GM12878 (cell line): ENCODE data around the gene DPH1. TPM values are rescaled to one million over a fixed set of nuclear protein-coding genes. Genes with fewer than 3 reads are reported as not detected.

Source experiments
- BCL11A ChIP-seq: IDR thresholded peaks from 2 replicates; pipeline ENCODE4 v1.6.1; 2011; ENCODE audit warnings: low read depth, low read length
- CBX5 ChIP-seq: sonication (generic); IDR thresholded peaks from 2 replicates; pipeline ENCODE4 v1.6.1; 2016; ENCODE audit warnings: low read depth, moderate library complexity, mild to moderate bottlenecking, inconsistent platforms
- CHD4 ChIP-seq: fragments of 200-600 bp; sonication (generic); IDR thresholded peaks from 2 replicates; pipeline ENCODE4 v1.6.1; 2016; ENCODE audit warnings: mild to moderate bottlenecking
- E2F8 ChIP-seq: fragments of 450-650 bp; IDR thresholded peaks from 2 replicates; pipeline ENCODE4 v1.6.1; 2018; ENCODE audit warnings: mild to moderate bottlenecking, low read depth, moderate library complexity; ENCODE audit not compliant: partially characterized antibody
- KLF5 ChIP-seq: fragments of 450-650 bp; IDR thresholded peaks from 2 replicates; pipeline ENCODE4 v1.6.1; 2014; ENCODE audit warnings: mild to moderate bottlenecking; ENCODE audit not compliant: partially characterized antibody
- MAX ChIP-seq: IDR thresholded peaks from 2 replicates; pipeline ENCODE4 v1.6.1; 2012; ENCODE audit warnings: low read depth, low read length, improper control_type of control experiment
- MLLT1 ChIP-seq: fragments of 450-650 bp; IDR thresholded peaks from 2 replicates; pipeline ENCODE4 v1.6.1; 2016; ENCODE audit warnings: mild to moderate bottlenecking
- MXI1 ChIP-seq: fragments of 150-350 bp; IDR thresholded peaks from 2 replicates; pipeline ENCODE4 v1.6.1; 2011; ENCODE audit warnings: low read depth, mild to moderate bottlenecking, inconsistent platforms, low read length, improper control_type of control experiment
- NFIC ChIP-seq: IDR thresholded peaks from 2 replicates; pipeline ENCODE4 v1.6.1; 2012; ENCODE audit warnings: low read depth, mild to moderate bottlenecking, inconsistent platforms, low read length, moderate library complexity
- REST ChIP-seq: IDR thresholded peaks from 2 replicates; pipeline ENCODE4 v1.6.1; 2012; ENCODE audit warnings: mild to moderate bottlenecking, low read depth, low read length
- SPI1 ChIP-seq: IDR thresholded peaks from 2 replicates; pipeline ENCODE4 v1.6.1; 2011; ENCODE audit warnings: low read depth, mild to moderate bottlenecking, low read length, moderate library complexity, borderline replicate concordance; ENCODE audit not compliant: insufficient read depth
- ZBTB33 ChIP-seq: fragments of 450-650 bp; IDR thresholded peaks from 2 replicates; pipeline ENCODE4 v1.6.1; 2017; ENCODE audit warnings: mild to moderate bottlenecking
- ZBTB4 ChIP-seq: fragments of 450-650 bp; formaldehyde crosslinking; IDR thresholded peaks from 2 replicates; pipeline ENCODE4 v1.4.0; 2022; ENCODE audit warnings: mild to moderate bottlenecking, moderate library complexity
- ZNF622 ChIP-seq: fragments of 450-650 bp; IDR thresholded peaks from 2 replicates; pipeline ENCODE4 v1.6.1; 2017; ENCODE audit warnings: mild to moderate bottlenecking, inconsistent platforms
- ZZZ3 ChIP-seq: IDR thresholded peaks from 2 replicates; pipeline ENCODE4 v1.6.1; 2011; ENCODE audit warnings: low read depth; ENCODE audit not compliant: control insufficient read depth, insufficient read length
- polyA plus RNA-seq, 11 experiments: library from polyadenylated mRNA; depleted of rRNA in 4 of 11; unstranded in 6 of 11; stranded (reverse) in 5 of 11; fragments of >200 nt; fragmentation: Nextera tagmentation in 4 of 11; fragmentation: Illumina TruSeq in 1 of 11; extraction: Ambion mirVana in 4 of 11; extraction: Trizol in 1 of 11; gene quantifications; 1 replicate in 1 of 11; 2 replicates in 10 of 11; pipeline versions ENCODE4 v1.2.1 to v1.2.3, GENCODE V29; 2011 to 2016; ENCODE audit warnings: inconsistent platforms in 2 of 11, missing spikeins in 2 of 11, low read depth in 1 of 11
- total RNA-seq, 4 experiments: library from RNA; depleted of rRNA in 3 of 4; stranded (reverse); fragments of >200 nt in 3 of 4; fragmentation: Illumina TruSeq in 1 of 4; extraction: Trizol in 1 of 4; gene quantifications; 2 replicates each; pipeline versions ENCODE4 v1.2.1 to v1.2.3, GENCODE V29; 2013 to 2021

The DPH1 gene
- total and polyA plus RNA-seq, 10 of the 15 experiments (the other 5 are each of a cell fraction or from before 2014, with no cell fraction given), result 0.29 to 33.6 (median 20.2) TPM

GRCh38 chr17:2070241-2071023 is 40.5 kb downstream of the DPH1 start (continued):
- TF ChIP-seq SPI1 (peak; percentile 74), BCL11A (peak; percentile 99), NFIC (peak; percentile 97), ZBTB33 (no peak), ZZZ3 (no peak), ZBTB4 (no peak), ZNF622 (no peak), E2F8 (no peak), MLLT1 (peak; percentile 98), REST (no peak; the same call in 1 of the 2 replicates), MXI1 (0 out of 2 replicates have a peak, but pooled peaks have one; percentile 12), CBX5 (no peak; the same call in 1 of the 2 replicates), KLF5 (peak; percentile 58), CHD4 (no peak), MAX (peak; percentile 12; the same call in 1 of the 2 replicates)
